AML-193 (cell line): ENCODE data around the gene NDST1.
"Not testable (repeated sequence)": the region's sequence is repeated elsewhere in the genome, so short reads cannot be mapped to it uniquely, and the experiment has no call there.

ENCODE experiments used
- DNase-seq, 2 experiments: peaks; one replicate each; lab custom pipeline; 2025; lab: John Stamatoyannopoulos, UW

NDST1 gene

DNA sequence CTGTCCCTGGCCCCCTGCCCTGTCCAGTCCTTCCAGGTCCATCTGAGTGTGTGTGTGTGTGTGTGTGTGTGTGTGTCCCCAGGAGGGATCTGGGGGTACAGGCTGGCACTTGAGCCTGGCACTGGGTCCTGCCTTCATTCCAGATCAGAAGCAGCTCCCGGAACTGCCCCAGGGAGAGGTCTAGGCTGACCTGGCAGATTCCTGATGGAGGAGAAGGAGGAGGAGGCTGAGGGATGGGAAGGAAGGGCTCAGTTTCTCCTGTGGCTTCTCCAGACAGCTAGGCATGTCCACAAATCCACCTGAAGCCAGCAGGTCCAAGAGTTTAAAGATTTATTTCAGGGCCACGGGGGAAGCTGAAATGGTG is 328 bp downstream of the NDST1 start:
- no peak for DNase-seq

DNA sequence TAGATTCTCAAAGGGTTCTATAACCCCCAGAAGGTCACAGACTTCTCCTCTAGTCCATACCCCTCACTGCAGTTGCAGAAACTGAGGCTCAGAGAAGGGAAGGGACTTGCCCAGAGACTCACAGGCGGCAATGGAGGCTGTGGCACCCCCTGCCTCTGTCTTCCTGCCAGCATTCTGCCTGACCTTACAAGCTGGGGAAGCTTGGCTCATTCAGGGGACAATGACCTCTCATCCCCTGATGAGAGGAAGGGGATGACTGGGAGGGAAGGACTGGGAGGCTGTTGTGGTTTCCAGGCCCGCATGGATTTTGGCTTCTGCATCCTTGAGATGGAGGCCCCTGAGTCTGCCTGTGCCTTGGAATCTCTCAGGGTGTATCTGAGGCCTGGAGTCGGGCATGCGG is 897 bp downstream of the NDST1 start:
- DNase-seq, result no peak

DNA sequence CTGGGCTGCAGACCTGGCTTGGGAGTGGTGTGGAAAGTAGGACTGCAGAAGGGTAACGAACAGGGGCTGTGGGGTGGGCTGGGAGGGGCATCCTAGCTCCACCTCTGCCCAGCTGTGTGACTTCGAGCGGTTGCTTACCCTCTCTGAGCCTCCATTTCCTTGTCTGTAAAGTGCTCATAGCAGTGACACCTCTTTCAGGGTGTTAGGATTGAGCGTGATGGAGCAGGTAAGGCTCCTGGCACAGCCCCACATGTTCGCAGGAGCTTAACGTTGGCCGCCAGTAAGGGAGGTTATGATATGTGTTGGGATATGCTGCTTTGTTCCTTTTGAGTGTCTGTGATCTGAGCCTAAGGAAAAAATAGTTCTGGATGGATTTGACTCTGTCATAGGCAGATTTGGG is 2.1 kb downstream of the NDST1 start:
- no peak for DNase-seq

DNA sequence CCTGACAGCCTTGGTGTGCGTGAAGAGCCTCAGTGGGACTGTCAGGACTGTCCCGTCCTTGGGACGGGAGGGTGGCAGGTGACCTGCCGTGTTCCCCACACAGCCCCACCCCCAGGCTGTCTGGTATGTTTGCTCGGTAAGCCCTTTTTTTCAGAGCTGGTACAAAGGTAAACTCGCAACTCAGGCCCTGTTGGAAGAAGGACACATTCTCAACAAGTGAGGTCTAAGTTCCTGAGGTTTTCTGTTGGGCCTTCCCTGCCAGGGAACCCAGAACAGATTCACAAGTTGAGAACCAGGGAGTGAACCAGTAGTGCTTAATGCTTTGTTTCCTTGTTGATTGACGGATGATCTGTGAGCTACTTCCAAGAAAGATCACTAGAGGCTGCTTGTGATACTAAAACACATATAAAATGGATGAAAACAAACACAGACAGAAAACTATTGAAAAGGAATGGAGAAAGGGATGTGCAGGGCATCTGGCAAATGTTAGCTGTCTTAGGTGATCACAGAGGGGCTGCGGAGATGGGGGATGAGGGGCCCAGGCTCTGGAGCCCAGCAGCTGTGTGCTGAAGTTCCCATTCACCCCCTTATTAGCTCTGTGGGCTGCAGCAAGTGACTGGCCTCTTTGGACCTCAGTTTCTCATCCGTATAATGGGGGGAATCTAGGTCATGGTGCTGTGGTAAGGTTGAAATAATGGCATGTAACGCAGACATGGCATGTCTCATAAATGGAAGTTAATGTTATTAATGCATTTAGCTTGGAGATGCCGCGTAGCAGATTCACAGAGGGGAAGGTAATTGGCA is 2.7 kb downstream of the NDST1 start:
- no peak for DNase-seq

DNA sequence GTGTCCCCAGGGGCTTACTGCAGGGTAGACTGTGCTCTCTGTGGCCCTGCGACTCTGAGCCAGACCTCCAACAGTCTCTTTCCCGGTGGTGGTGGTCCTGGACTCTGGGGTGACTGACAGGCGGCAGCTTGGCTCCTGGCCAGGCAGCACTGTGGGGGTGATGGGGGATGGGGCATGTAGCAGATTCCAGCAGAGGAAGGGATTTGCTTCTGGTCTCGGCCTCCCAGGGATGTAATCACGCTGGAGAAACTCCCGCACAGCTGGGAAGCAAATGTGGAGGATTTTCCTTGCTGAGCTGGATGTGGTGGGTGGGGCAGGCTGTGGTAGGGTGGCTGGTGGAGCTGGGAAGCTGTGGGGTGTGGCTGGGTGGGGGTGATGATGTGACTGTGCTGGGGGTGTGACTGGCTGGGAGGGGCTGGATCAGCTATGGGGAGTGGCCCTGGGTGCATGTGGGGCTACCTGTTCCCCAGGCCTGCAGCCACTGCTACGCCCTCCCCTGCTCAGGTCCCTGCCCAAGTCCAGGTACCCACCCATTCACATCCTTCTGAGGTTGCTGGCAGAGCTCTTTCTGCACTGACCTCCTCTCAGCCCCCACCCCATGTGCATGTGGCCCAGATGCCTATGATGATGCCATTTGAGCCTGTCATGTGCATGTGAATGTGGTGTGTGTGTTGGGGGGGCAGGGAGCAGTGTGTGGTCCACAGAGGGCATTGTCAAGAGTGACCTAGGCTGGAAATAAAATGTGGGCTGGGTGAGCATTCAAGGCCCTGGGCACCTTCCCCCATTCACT is 3.8 kb downstream of the NDST1 start:
- DNase-seq, result no peak

DNA sequence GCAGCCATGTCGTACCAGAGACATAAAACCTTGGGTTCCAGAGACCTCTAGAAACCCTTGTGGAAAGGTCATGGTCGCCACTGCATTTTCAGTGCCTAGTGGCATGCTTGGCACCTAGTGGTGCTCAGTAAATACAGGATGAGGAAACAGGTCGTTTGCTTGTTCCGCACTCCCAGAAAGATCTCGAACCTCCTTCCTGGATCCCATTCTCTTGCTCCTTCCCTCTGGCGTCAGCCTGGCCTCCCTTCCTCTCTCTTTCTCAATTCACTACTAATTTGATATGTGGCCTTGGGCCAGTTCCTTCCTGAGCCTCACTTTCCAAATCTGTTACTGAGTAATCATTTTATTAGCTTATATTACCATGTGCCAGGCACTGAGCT is 4.4 kb downstream of the NDST1 start:
- no peak for DNase-seq

DNA sequence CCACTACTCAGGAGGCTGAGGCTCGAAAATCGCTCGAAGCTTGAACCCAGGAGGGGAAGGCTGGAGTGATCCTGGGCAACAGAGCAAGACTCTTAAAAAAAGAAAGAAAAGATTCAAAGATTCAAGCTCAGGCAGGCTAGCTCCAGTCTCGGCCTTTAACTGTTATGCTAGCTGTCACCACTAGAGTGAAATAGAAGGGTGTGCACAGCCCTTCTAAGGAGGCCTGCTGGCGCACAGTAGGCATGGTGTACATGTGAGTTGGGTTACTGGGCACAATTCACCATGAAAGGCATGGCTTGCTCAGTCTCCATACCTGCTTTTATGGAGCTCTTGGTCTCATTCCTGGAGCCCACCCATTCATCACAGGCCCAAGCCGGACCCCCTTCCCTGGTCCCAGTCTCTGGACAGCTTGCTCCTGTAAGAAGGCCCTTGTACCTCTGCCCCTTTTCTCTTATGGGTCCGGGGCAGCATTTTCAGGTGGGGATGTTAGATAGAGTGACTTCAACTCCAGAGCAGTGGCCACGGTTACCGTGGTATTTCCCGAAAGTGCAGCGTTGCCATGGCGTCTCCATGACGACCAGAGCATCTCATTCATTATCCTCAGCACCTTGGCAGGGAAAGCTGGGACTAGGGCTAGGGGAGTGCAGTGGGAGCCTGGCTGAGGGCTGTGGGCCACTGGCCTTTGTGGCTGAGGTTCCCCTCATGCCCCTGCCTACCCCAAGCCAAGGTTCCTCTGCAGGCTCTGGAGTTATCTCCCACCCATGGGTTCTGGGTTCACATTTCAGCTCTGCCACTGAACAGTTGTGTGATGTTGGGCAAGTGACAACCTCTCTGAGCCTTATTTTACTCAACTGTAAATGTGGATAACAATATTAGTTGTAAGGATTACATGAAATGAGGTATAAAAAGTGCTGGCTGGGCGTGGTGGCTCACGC is 5.7 kb downstream of the NDST1 start:
- no peak for DNase-seq

DNA sequence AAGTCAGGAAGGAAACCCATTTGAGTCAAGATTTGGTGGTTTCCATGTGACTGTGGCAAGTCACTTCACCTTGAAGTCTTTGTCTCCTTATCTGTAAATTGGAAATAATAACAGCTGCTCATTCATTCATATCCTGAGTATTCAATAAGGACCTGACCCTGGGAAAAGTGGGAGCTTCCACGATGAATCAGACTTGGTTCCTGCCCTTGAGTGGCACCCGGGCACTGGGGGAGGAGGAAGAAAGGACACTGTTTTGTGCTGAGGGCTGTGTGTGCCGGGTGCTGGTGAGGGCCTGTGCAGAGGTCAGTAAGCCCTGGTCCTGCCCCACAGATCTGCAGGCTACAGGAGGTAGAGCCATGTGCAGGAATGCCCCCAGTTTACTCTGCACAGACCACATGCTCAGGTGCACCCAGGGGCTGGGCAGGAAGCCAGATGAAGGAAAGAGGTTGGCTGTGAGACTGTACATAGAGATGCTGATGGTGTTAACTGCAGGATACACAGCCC is 6.8 kb downstream of the NDST1 start:
- no peak for DNase-seq

DNA sequence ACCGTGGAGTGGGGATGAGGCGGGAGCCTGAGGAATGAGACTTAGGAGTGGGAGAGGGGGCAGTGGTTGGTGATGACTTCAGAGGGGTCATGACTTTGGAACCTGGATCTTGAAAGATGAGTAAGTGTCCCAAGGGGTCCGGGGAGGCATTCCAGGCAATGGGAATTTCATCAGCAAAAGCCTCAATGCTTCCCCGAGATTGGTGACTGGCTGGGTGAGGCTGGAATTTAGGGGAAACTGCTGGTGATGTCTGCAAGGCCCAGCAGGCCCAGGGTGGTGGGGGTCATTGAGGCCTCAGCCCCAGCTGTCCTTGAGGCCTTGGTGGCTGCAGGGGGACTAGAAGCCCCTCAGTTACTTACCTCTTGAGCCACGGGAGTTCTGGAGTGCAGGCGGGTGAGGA is 7.5 kb downstream of the NDST1 start:
- DNase-seq, result no peak

DNA sequence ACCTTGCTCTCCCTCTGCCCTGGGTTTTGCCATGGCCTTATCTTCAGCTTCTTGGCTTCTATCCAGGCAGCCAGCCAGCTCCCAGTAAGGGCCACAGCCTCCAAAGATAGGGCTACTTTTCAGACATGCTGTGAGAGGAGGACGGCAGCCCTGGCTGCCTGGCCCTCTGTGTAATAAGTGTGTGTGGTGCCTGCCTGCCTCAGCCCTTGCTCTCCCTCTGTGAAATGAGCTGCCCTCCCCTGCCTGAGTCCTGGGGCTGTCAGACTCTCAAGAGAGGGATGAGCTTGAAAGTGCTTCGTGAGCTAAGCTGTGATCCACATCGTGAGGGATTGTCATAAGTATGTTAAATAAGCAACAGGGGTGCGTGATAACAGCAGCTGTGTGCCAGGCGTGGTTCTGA is 8.1 kb downstream of the NDST1 start:
- no peak for DNase-seq

DNA sequence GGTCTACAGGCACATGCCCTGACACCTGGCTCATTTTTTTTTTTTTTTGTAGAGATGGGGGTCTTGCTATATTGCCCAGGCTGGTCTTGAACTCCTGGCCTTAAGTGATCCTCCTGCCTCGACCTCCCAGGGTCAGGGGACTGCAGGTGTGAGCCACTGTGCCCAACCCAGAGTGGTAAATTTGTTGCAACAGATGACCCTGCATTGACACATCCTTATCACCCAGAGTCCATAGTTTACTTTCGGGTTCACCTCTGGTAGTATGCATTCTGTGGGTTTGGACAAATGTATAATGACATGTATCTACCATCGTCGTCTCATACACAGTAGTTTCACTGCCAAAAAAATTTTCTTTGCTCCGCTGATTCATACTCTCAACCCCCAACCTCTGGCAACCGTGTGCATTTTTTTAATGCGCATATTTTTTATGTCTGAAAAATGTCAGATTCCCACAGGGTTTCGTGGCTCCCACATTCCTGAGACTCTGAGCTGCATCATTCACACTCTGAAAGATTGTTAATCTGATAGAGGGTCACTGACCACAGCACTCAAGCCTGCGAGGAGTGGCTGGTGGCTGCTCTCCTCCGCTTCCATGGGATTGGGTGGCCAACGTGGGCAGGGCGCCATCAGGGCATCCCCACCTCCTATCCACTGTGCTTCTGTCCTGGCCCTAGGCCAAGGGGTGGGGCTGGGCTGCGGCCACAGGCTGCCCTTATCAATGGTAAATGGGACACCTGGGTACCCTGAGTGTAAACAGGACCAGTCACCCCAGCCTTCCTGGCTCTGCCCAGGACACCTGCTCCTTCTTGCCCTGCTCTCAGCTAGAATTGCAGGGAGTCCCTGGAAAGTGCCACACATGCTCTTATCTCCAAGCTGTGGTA is 9.6 kb downstream of the NDST1 start:
- no peak for DNase-seq

DNA sequence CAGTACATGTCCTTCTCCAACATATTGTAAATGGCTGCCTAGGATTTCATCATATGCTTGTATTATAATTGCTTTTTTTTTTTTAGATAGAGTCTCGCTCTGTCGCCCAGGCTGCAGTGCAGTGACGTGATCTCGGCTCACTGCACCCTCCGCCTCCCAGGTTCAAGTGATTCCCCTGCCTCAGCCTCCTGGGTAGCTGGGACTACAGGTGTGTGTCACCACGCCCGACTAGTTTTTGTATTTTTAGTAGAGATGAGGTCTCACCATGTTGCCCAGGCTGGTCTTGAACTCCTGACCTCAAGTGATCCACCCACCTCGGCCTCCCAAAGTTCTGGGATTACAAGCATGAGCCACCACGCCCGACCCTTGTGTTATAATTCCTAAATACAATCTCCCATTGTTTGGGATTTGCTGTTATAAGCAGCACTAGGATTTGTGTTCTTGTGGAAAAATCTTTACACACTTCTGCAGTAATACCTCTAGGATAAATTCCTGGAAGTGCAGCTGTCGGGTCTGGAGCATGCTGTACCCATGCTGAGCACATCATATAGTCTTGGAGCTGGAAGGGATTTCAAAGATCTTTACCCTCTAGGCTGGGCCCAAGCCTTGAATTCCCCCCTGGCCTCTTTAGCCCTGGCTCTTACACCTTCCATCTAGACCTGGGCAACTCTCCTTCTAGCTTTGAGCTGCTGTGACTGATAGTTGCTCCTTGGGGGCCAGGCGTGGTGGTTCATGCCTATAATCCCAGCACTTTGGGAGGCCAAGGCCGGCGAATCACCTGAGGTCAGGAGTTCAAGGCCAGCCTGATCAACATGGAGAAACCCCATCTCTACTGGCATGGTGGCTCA is 11.0 kb downstream of the NDST1 start:
- DNase-seq, result not testable (repeated sequence)

DNA sequence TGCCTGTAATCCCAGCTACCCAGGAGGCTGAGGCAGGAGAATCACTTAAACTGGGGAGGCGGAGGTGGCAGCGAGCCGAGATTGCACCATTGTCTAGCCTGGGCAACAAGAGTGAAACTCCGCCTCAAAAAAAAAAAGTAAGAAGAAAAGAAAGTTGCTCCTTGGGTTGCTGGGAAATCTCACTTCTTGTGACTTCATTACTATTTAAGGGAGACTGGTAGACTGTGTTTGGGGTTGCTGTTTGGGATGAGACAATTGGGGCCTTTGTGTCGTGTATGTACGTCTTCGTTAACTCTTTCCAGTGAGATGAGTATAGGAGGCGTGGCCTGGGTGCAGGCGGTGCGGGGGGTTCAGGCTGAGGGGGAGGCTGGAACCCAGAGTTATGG is 11.6 kb downstream of the NDST1 start:
- no peak for DNase-seq

DNA sequence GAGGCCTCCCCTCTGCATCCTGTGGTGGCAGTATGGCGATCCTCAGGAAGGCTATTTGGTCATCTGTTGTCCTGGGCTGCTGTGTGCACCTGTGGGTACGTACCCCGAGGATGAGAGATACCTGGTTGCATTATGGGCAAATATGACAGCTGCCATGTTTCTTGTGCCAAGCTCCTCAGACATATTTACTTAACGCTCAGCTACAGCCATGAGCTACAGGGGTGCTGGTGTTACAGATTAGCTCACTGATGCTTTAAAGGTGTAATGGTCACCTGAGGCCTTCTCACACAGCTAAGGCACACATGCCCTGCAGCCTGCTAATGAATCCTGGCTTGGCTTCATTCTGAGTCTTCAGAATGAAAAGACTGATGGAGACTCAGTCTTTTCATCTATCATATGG is 12.0 kb downstream of the NDST1 start:
- no peak for DNase-seq

DNA sequence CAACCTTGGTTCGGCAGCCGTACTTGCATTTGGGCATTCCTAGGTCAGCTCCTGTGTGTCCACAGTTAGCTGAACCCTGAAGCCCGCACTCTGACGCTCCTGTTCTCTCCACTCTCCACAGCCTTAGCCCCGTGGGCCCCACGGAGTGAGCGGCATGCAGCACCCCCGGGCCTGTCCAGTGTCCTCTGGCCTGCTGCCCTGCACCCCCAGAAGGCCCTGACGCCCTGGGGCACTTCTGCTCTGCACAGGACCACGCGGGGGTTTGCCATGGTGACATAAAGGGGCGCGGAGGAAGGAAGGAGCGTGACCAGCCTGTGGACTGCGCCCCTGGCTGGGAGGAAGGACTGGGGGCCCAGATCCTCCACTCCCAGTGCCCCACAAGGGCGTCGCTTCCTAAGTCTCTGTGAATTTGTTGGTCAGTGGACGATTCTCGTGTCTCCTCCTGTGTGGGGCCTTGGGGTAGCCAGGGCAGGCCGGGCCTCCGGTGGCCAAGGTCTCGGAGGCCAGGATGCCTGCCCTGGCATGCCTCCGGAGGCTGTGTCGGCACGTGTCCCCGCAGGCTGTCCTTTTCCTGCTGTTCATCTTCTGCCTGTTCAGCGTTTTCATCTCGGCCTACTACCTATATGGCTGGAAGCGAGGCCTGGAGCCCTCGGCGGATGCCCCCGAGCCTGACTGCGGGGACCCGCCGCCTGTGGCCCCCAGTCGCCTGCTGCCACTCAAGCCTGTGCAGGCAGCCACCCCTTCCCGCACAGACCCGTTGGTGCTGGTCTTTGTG is 13.0 kb downstream of the NDST1 start:
- DNase-seq, result no peak

DNA sequence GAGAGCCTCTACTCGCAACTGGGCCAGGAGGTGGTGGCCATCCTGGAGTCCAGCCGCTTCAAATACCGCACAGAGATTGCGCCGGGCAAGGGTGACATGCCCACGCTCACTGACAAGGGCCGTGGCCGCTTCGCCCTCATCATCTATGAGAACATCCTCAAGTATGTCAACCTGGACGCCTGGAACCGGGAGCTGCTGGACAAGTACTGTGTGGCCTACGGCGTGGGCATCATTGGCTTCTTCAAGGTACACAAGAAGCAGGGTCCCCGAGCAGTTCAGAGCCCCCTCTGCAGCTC is 13.5 kb downstream of the NDST1 start:
- no peak for DNase-seq

DNA sequence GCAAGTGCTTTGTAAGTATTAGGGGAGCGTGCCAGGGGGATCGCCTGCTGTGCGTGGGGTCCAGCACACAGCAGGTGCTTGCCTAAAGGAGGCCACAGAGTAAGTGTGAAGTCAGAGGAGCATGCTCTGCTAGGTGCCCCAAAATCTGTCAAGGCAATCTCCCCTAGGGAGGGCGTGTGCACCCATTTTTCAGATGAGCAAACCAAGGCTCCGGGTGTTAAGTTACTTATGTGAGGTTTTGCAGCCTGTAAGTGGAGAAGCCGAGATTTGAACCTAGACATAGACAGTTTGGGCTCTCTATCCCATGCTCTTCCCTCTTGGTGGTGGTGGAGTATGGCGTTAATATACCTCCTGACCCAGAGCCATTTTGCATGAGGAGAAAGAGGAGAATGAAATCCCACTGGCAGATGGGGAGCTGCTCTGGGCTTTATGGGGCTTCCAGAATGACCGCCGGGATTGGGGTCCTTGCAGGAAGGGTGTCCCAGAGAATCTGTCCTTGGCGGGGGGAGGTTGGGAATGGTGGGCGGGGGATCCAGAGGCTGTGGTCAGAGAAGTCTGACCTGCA is 14.1 kb downstream of the NDST1 start:
- DNase-seq, result no peak

DNA sequence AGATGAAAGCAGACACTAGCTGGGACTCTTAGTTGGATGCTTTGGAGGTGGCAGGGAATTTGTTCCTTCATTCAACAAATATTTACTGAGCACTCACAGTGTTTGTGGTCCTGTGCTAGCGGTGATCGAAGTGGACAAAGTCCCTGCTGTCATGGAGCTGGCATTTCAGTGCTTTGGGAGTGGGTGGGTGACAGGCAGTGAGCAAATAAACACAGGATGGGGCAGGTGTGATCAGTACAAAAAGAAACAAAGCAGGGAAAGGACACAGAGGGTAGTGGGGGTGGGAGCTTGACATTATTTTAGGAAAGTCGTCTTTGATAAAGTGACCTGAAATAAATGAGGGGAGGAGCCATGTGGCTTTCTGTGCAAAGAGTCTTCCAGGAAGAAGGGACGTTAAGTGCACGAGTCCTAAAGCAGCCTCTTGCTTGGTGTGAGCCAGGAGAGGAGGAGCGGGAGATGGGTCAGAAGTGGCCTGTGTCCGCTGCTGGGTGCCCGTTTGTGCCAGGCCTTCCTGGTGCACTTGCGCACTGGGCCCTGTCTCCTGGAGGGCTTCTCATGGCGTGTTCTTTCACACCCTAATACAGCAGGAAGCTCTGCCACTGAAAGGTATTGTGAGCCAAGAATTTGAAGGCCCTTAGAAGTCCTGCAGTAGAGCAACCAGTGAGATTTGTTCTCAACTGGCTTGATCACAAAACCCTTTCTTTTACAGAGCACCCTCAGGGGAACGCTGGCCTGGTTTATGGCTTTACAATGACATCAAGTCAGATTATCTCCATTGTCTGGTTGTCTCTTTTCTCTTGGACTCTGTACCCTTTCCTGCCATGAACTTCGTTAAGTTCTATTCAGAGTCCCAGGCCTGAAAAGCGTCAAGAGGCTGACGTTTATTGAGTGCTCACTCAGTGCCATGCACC is 14.8 kb downstream of the NDST1 start:
- DNase-seq, result no peak
